GM12872 (cell line): Measurements from ENCODE around the gene RBMY1B.
"Not testable (repeated sequence)": the region's sequence is repeated elsewhere in the genome, so short reads cannot be mapped to it uniquely, and the experiment has no call there.

Experiments
- TF ChIP-seq, protein P1 (sequence below): IDR thresholded peaks from 3 replicates; pipeline ENCODE4 v1.5.1; 2011; ENCODE audit warnings: low read depth, mild to moderate bottlenecking, low read length, moderate library complexity; ENCODE audit not compliant: insufficient read depth

The RBMY1B gene

GRCh38 chrY:21511038-21511437 lies at the start of gene RBMY1B:
Gene RBMY1B, plus strand, starts transcription at chrY:21511338. Its CDS starts 2,013 bp downstream, at chrY:21513351.
- TF ChIP-seq, protein P1, sequence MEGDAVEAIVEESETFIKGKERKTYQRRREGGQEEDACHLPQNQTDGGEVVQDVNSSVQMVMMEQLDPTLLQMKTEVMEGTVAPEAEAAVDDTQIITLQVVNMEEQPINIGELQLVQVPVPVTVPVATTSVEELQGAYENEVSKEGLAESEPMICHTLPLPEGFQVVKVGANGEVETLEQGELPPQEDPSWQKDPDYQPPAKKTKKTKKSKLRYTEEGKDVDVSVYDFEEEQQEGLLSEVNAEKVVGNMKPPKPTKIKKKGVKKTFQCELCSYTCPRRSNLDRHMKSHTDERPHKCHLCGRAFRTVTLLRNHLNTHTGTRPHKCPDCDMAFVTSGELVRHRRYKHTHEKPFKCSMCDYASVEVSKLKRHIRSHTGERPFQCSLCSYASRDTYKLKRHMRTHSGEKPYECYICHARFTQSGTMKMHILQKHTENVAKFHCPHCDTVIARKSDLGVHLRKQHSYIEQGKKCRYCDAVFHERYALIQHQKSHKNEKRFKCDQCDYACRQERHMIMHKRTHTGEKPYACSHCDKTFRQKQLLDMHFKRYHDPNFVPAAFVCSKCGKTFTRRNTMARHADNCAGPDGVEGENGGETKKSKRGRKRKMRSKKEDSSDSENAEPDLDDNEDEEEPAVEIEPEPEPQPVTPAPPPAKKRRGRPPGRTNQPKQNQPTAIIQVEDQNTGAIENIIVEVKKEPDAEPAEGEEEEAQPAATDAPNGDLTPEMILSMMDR, result not testable (repeated sequence)

DNA sequence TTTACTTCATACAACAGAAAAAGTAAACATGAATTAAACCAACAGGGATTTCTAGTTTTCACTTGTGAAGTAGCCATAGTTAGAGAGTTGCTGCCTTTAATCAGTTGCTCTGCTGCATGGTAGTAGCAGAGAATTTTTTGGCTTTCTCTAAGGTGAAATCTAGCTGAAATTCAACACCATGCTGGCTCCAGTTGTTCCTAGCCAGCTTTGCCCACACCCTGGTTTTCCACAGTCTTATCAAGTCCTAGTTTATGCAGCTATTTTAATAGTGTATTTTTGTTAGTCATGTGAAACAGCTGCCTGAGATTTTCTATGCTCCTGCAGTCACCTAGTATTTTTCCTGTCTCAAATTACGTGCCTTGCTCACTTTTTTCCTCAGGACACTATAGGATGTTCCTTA lies 28.2 kb upstream of the RBMY1B start:
- TF ChIP-seq, protein P1, result no peak

- TF ChIP-seq, protein P1, result not testable (repeated sequence)
Observed at GRCh38 chrY:21534579-21534978, 23.4 kb downstream of the RBMY1B start, which contains the start of gene RBMY1A1. Gene RBMY1A1, plus strand, starts transcription at chrY:21534879. Its CDS starts 2,013 bp downstream, at chrY:21536892.
